Lower leg skin (tissue), 4 donors: ENCODE data around the gene PET100. TPM values are rescaled to one million over a fixed set of nuclear protein-coding genes. Genes with fewer than 3 reads are reported as not detected.
A peak's percentile ranks its signal among the peaks of the same experiment; 100 is the strongest.

Experiments
- DNase-seq, 2 donors: peaks; one replicate each; pipeline ENCODE4 v3.0.0-alpha.2; 2019; ENCODE audit warnings: low spot score in 2 of 2
- H3K4me3 ChIP-seq: fragments of 200-600 bp; sonication (generic); 2 replicates; pipeline ENCODE4 v1.5.1; 2017; ENCODE audit warnings: mild to moderate bottlenecking, low read depth; ENCODE audit not compliant: poor library complexity, severe bottlenecking
- CTCF ChIP-seq, 3 donors: fragments of 450-650 bp; IDR thresholded peaks; one replicate each; pipeline ENCODE4 v1.5.1; 2016; ENCODE audit warnings: antibody characterized with exemption in 3 of 3, mild to moderate bottlenecking in 3 of 3, moderate library complexity in 2 of 3
- POLR2A ChIP-seq, 2 donors: fragments of 450-650 bp; IDR thresholded peaks; one replicate each; pipeline ENCODE4 v1.6.1; 2016 to 2017; ENCODE audit warnings: antibody characterized with exemption in 2 of 2, mild to moderate bottlenecking in 1 of 2, moderate library complexity in 1 of 2
- whole genome bisulfite sequencing, 2 donors: methylation state at CpG; one replicate each; pipeline ENCODE4 v1.1.5; 2018; 5-methylcytosine and 5-hydroxymethylcytosine counted together
- intact Hi-C: fragments of 100-400 bp; cut with DNase I; formaldehyde crosslinking; loops from one replicate; pipeline ENCODE4 v1.15.0; 2023; ENCODE audit warnings: low total_unique reads
- total RNA-seq, 4 donors: library from RNA; depleted of rRNA; stranded (reverse); fragments of >200 nt; gene quantifications; one replicate each; pipeline ENCODE4 v1.1.0, GENCODE V29; 2016

Gene PET100
- total RNA-seq, 4 donors from 2014 or later, result 9.0 to 267 (median 19.1) TPM

- H3K4me3 ChIP-seq, result no peak overlapping the region
- TF ChIP-seq POLR2A (IDR thresholded peaks at IDR 0.05) (no peak), CTCF (IDR thresholded peaks at IDR 0.05) (no peak)
- WGBS, 2 donors, result 52 to 58% methylated on average over 9 of the region's 9 CpGs
- no peak for DNase-seq
- intact Hi-C loops, result no loop called here
These were observed 42.9 kb downstream of the PET100 start for GRCh38 chr19:7672522-7672921.

DNA sequence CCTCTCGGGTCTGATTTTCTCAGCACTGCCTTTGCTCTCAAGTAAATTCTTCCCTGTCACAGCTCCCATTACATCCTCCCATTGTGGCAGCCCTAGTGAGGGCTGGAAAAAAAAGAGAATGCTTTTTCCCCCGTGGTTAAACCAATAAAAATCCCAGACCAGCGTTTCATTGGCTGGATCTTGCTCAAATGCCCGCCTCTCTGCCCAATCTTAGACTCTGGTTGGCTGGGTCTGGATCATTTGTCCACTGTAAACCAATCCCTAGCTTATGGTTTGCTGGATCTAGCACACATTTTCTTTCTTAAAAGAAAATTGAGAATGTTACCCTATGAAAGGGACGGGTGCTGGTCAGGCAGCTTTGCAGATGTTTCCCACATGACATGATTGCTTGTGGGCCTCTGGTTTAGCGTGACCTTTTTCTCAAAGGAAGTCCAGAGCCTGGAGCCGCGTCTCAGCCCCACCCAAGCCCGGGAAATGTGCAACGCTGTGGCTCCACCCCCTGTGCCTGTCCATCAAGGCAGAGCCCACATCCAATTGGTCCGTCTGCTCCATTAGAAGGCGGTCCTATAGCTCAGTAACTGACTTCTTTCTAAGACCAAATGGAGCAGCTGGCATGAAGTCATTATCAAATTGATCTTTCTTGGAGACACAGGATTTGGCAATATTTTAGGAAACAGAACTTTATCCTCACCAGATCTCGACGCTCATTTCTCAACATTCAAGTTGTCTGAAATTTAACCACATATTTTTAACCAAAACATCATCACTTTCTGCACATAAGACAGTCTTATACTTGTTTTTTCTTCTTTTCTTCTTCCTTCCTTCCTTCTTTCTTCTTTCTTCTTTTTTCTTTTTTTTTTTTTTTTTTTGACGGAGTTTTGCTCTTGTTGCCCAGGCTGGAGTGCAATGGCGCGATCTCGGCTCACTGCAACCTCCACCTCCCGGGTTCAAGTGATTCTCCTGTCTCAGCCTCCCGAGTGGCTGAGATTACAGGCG, 44.7 kb downstream of the PET100 start:
- 49 to 50% methylated on average over 20 to 21 of the region's 21 CpGs for WGBS, 2 donors
- intact Hi-C loops, result no loop called here
- no peak overlapping the region for H3K4me3 ChIP-seq
- peak; percentile 83 to 94 for DNase-seq
- TF ChIP-seq POLR2A (IDR thresholded peaks at IDR 0.05) (no peak), CTCF (IDR thresholded peaks at IDR 0.05) (no peak)

DNA sequence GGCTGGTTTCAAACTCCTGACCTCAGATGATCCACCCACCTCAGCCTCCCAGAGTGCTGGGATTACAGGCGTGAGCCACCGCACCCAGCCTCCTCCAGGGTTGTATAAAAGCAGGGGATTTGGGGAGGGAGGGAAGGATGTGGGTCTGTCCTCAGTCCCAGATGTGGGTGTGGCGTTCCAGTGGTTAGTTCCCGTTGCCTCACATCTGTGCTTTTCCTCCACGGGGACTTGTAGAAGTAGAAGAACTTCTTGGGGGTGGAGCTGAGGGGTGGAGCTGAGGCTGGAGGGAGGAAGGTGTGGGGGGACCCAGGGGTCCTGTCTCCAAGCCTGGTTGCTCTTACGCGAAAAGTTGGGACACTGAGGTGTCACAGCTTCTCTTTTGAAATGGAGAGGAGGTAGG, 46.8 kb downstream of the PET100 start:
- intact Hi-C loops, result no loop called here
- 33% methylated on average over 7 of the region's 7 CpGs for WGBS, 2 donors
- peak in 1 of 2 donors; percentile 38 for DNase-seq
- TF ChIP-seq CTCF (IDR thresholded peaks at IDR 0.05) (no peak), POLR2A (IDR thresholded peaks at IDR 0.05) (no peak)
- no peak overlapping the region for H3K4me3 ChIP-seq

DNA sequence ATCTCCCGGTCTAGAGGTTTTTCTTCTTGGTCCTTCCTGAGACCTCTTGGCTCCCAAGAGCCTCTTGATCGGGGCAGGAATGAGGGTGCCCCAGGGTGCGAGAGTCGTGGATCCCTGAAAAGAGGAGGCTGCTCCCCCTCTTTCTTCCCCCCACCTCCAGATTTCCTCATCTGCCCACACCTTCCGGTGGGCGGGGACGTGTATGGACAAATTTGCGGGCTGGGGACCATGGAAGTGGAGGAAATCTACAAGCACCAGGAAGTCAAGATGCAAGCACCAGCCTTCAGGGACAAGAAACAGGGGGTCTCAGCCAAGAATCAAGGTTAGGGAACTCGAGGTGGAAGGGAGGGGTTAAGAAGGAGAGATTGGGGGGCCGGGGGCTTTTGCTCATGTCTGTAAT, 47.3 kb downstream of the PET100 start, which contains the start of gene MCEMP1:
Gene MCEMP1 (plus strand): TSS at position 237 of the 400 bp plus-strand sequence. CDS start 31 bp downstream, at position 268.
- peak in 1 of 2 donors; percentile 88 for DNase-seq
- H3K4me3 ChIP-seq, result no peak within 1 kb of the TSS
- TF ChIP-seq CTCF (IDR thresholded peaks at IDR 0.05), result no peak
- no peak for TF ChIP-seq POLR2A (IDR thresholded peaks at IDR 0.05)
- intact Hi-C loops, result no loop called here
- 34 to 35% methylated on average over 10 of the region's 10 CpGs for WGBS, 2 donors

GRCh38 chr19:7677669-7678311, 48.2 kb downstream of the PET100 start:
- intact Hi-C loops, result no loop called here
- 55 to 56% methylated on average over 12 of the region's 12 CpGs for WGBS, 2 donors

More at GRCh38 chr19:7677669-7678311, 48.2 kb downstream of the PET100 start:
- TF ChIP-seq CTCF (IDR thresholded peaks at IDR 0.05) (no peak), POLR2A (IDR thresholded peaks at IDR 0.05) (no peak)
- no peak for DNase-seq
- no peak overlapping the region for H3K4me3 ChIP-seq
